Measurements from ENCODE around the gene HECW1.

DNA sequence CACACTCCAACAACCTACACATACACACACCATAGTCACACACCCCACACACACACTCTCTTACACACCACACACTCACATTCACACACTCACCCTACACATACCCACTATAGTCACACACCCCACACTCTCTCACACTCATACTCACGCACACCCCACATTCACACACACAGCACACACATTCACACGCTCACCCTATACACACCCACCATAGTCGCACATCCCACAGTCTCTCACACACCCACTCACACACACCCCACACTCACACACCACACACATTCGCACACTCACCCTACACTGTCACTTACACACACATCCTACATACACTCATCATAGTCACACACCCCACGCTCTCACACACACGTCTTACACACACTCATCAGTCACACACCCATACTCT lies 85.6 kb downstream of the HECW1 start:
- TF ChIP-seq CTCF (IDR thresholded peaks at IDR 0.05) (no peak), POLR2AphosphoS5 (IDR thresholded peaks at IDR 0.05; ENCODE audit: low read depth, low read length) (no peak)
